ENCODE measurements around the gene PDE4C.

PDE4C gene

GRCh38 chr19:18262144-18262543, 35.9 kb upstream of the PDE4C start:
- no peaks in the 10 kb centered on the region for H3K9me3 Mint-ChIP-seq
- H3K27ac Mint-ChIP-seq: no peak overlapping the region
- no peak overlapping the region for H3K4me3 Mint-ChIP-seq
- H3K27me3 Mint-ChIP-seq: no peaks in the 10 kb centered on the region
- peaks cover 25% of the 10 kb centered on the region for H3K36me3 Mint-ChIP-seq
- H3K4me1 Mint-ChIP-seq: peaks cover 9% of the 10 kb centered on the region
- no peak for ATAC-seq

GRCh38 chr19:18261474-18261873, 35.2 kb upstream of the PDE4C start:
- H3K4me3 Mint-ChIP-seq: no peak overlapping the region
- no peaks in the 10 kb centered on the region for H3K9me3 Mint-ChIP-seq
- no peaks in the 10 kb centered on the region for H3K27me3 Mint-ChIP-seq
- no peak for ATAC-seq
- H3K4me1 Mint-ChIP-seq: peaks cover 8% of the 10 kb centered on the region
- no peak overlapping the region for H3K27ac Mint-ChIP-seq
- H3K36me3 Mint-ChIP-seq: peaks cover 18% of the 10 kb centered on the region

DNA sequence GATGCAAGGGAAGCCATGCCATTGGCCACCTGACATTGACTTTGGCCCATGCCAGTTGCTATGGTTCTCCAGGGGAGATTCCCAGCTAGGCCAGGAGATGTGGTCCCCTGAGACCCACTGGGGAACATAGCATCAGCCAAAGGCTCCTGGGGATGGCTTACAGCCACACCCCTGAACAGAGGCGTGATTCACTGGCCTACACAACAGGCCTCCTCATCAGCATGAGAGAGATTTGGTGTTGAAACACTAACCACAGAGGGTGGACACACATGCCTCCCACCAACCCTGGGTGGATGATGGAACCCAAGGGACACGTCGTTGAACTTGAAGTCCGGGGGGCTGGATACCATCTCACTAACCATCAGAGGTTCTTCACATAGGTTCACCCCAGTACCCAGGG, 33.7 kb upstream of the PDE4C start:
- no peak for ATAC-seq
- H3K9me3 Mint-ChIP-seq: no peaks in the 10 kb centered on the region
- H3K27me3 Mint-ChIP-seq: no peaks in the 10 kb centered on the region

GRCh38 chr19:18257503-18258470, 31.5 kb upstream of the PDE4C start:
- no peak overlapping the region for H3K4me3 Mint-ChIP-seq
- no peaks in the 10 kb centered on the region for H3K9me3 Mint-ChIP-seq
- peaks cover 1% of the 10 kb centered on the region for H3K27me3 Mint-ChIP-seq
- H3K27ac Mint-ChIP-seq: no peak overlapping the region
- ATAC-seq: no peak
- peaks cover 28% of the 10 kb centered on the region for H3K4me1 Mint-ChIP-seq
- H3K36me3 Mint-ChIP-seq: no peaks in the 10 kb centered on the region

More for the DNA sequence above, 33.7 kb upstream of the PDE4C start:
- Mint-ChIP-seq H3K27ac (no peak overlapping the region), H3K4me3 (no peak overlapping the region), H3K36me3 (peaks cover 5% of the 10 kb centered on the region), H3K4me1 (peaks cover 10% of the 10 kb centered on the region)

GRCh38 chr19:18254546-18255503, 28.6 kb upstream of the PDE4C start:
- no peak overlapping the region for H3K4me3 Mint-ChIP-seq

GRCh38 chr19:18253716-18254115, 27.5 kb upstream of the PDE4C start:
- Mint-ChIP-seq H3K4me3 (no peak overlapping the region), H3K27me3 (peaks cover 16% of the 10 kb centered on the region), H3K36me3 (no peaks in the 10 kb centered on the region), H3K4me1 (peaks cover 41% of the 10 kb centered on the region), H3K9me3 (no peaks in the 10 kb centered on the region), H3K27ac (peak overlapping the region; percentile 56)
- ATAC-seq: peak; percentile 69

More at GRCh38 chr19:18254546-18255503, 28.6 kb upstream of the PDE4C start:
- H3K36me3 Mint-ChIP-seq: no peaks in the 10 kb centered on the region
- peaks cover 16% of the 10 kb centered on the region for H3K27me3 Mint-ChIP-seq
- H3K27ac Mint-ChIP-seq: peak overlapping the region; percentile 56
- no peaks in the 10 kb centered on the region for H3K9me3 Mint-ChIP-seq
- peak; percentile 70 for ATAC-seq
- peaks cover 41% of the 10 kb centered on the region for H3K4me1 Mint-ChIP-seq

GRCh38 chr19:18253130-18253529, 26.9 kb upstream of the PDE4C start:
- no peaks in the 10 kb centered on the region for H3K36me3 Mint-ChIP-seq
- ATAC-seq: no peak
- H3K27me3 Mint-ChIP-seq: peaks cover 22% of the 10 kb centered on the region
- no peaks in the 10 kb centered on the region for H3K9me3 Mint-ChIP-seq
- no peak overlapping the region for H3K27ac Mint-ChIP-seq
- H3K4me3 Mint-ChIP-seq: no peak overlapping the region
- peaks cover 41% of the 10 kb centered on the region for H3K4me1 Mint-ChIP-seq

GRCh38 chr19:18252370-18252717, 26.1 kb upstream of the PDE4C start:
- H3K4me1 Mint-ChIP-seq: peaks cover 41% of the 10 kb centered on the region
- H3K27me3 Mint-ChIP-seq: peaks cover 28% of the 10 kb centered on the region
- no peak overlapping the region for H3K4me3 Mint-ChIP-seq
- H3K36me3 Mint-ChIP-seq: no peaks in the 10 kb centered on the region
- ATAC-seq: no peak
- H3K9me3 Mint-ChIP-seq: no peaks in the 10 kb centered on the region
- no peak overlapping the region for H3K27ac Mint-ChIP-seq

GRCh38 chr19:18251587-18252369, 25.5 kb upstream of the PDE4C start:
- no peak overlapping the region for H3K4me3 Mint-ChIP-seq
- H3K9me3 Mint-ChIP-seq: no peaks in the 10 kb centered on the region
- peak; percentile 76 for ATAC-seq
- peaks cover 41% of the 10 kb centered on the region for H3K4me1 Mint-ChIP-seq
- H3K27me3 Mint-ChIP-seq: peaks cover 28% of the 10 kb centered on the region
- peak overlapping the region; percentile 7 for H3K27ac Mint-ChIP-seq
- H3K36me3 Mint-ChIP-seq: no peaks in the 10 kb centered on the region

GRCh38 chr19:18249834-18250233, 23.6 kb upstream of the PDE4C start:
- ATAC-seq: no peak
- peaks cover 28% of the 10 kb centered on the region for H3K27me3 Mint-ChIP-seq
- H3K36me3 Mint-ChIP-seq: no peaks in the 10 kb centered on the region
- H3K27ac Mint-ChIP-seq: no peak overlapping the region
- peaks cover 31% of the 10 kb centered on the region for H3K4me1 Mint-ChIP-seq
- H3K9me3 Mint-ChIP-seq: no peaks in the 10 kb centered on the region
- H3K4me3 Mint-ChIP-seq: no peak overlapping the region

DNA sequence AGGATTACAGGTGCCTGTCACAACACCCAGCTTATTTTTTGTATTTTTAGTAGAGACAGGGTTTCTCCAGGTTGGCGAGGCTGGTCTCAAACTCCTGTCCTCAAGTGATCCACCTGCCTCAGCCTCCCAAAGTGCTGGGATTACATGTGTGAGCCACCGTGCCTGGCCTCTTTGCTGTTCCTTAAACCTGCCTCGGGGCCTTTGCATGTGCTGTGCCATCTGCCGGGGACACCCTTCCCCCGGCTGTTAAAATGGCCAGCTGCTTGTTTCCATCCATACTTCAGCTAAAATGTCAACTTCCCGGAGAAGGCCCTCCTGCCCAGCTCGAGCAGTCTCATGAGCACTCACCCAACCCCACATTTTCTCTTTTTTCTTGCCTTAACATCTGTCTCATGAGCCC, 19.1 kb upstream of the PDE4C start:
- no peaks in the 10 kb centered on the region for H3K4me1 Mint-ChIP-seq
- no peak for ATAC-seq
- peaks cover 21% of the 10 kb centered on the region for H3K27me3 Mint-ChIP-seq
- H3K27ac Mint-ChIP-seq: no peak overlapping the region
- no peaks in the 10 kb centered on the region for H3K9me3 Mint-ChIP-seq
- H3K36me3 Mint-ChIP-seq: no peaks in the 10 kb centered on the region
- H3K4me3 Mint-ChIP-seq: no peak overlapping the region

- Mint-ChIP-seq H3K9me3 (no peaks in the 10 kb centered on the region), H3K4me1 (no peaks in the 10 kb centered on the region), H3K4me3 (no peak overlapping the region), H3K27ac (no peak overlapping the region), H3K36me3 (no peaks in the 10 kb centered on the region), H3K27me3 (peaks cover 52% of the 10 kb centered on the region)
- ATAC-seq: no peak
These were observed 13.1 kb upstream of the PDE4C start for GRCh38 chr19:18239303-18239702.

DNA sequence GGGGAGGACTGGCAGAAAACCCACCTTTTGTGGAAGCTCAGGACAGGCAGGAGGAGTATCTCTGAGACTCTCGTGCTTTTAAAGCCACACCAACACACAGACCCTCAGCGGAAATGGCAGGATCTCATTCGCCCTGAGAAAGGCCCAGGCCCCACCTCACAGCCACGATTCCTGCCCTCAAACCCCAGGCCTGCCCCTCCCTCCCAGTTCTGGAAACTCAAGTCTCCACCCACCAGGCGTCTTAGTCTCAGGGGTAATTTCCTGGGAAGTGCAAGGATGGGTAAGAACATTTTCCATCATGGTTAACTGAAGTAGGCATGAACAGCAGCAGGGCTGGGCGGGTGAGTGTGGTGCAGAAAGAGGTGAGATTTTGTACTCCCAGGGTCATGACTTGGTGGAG, 8.0 kb upstream of the PDE4C start:
- no peaks in the 10 kb centered on the region for H3K36me3 Mint-ChIP-seq
- no peak overlapping the region for H3K4me3 Mint-ChIP-seq
- H3K9me3 Mint-ChIP-seq: peaks cover 3% of the 10 kb centered on the region
- H3K27ac Mint-ChIP-seq: no peak overlapping the region
- H3K27me3 Mint-ChIP-seq: peaks cover 82% of the 10 kb centered on the region
- peaks cover 33% of the 10 kb centered on the region for H3K4me1 Mint-ChIP-seq
- ATAC-seq: no peak

- ATAC-seq: no peak
These were observed 7.1 kb upstream of the PDE4C start for GRCh38 chr19:18233224-18233825.

More at GRCh38 chr19:18233224-18233825, 7.1 kb upstream of the PDE4C start:
- Mint-ChIP-seq H3K4me1 (peaks cover 33% of the 10 kb centered on the region), H3K27ac (no peak overlapping the region), H3K4me3 (no peak overlapping the region), H3K9me3 (peaks cover 3% of the 10 kb centered on the region), H3K27me3 (peaks cover 76% of the 10 kb centered on the region), H3K36me3 (no peaks in the 10 kb centered on the region)
